Stromal cell of bone marrow (primary cell): Measurements from ENCODE around the gene TBL1X.
A peak's percentile ranks its signal among the peaks of the same experiment; 100 is the strongest.

Experiments used
- DNase-seq: peaks from one replicate; pipeline ENCODE4 v3.0.0-alpha.2; 2012; ENCODE audit warnings: low read depth

Gene TBL1X

DNA sequence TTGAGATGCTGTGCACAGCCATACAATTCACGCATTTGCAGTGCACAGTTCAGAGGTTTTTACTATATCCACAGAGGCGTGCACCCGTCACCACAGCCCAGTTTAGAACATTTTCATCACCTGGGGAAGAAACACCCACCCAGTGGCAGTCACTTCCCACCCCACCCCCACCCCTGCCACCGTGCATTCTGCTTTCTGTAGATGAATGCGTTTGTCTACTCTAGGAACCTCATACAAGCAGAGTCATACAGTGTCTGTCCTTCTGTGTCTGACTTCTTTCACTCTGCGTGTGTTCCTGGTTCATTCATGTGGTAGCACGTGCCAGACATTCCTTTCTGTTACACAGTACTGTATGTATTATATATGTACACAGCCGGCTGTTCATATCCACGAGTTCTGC is 122.8 kb downstream of the TBL1X start:
- DNase-seq: no peak

- DNase-seq: no peak
Measured at GRCh38 chrX:9591496-9591895, 126.6 kb downstream of the TBL1X start.

GRCh38 chrX:9593756-9594155 is 128.9 kb downstream of the TBL1X start:
- no peak for DNase-seq

GRCh38 chrX:9595174-9595573 is 130.3 kb downstream of the TBL1X start:
- no peak for DNase-seq

DNA sequence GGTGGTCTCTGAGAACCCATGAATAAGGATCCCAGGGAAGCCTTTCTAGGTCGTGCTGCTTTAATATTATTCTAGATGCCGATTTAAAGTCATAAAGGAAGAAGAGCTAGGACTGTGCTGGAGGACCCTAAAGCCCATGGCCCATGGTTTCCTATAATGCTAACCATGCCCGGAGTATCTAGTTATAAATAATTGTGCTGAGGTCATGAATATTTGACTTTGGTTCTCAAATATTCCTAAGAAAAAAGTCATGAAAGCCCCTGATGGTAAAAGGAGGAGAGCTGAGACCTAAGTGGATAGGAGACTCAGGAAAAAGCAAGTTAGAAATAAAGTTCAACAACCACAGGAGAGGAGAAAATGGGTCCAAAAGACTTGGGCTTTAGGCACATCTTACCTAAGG is 132.0 kb downstream of the TBL1X start:
- no peak for DNase-seq

DNA sequence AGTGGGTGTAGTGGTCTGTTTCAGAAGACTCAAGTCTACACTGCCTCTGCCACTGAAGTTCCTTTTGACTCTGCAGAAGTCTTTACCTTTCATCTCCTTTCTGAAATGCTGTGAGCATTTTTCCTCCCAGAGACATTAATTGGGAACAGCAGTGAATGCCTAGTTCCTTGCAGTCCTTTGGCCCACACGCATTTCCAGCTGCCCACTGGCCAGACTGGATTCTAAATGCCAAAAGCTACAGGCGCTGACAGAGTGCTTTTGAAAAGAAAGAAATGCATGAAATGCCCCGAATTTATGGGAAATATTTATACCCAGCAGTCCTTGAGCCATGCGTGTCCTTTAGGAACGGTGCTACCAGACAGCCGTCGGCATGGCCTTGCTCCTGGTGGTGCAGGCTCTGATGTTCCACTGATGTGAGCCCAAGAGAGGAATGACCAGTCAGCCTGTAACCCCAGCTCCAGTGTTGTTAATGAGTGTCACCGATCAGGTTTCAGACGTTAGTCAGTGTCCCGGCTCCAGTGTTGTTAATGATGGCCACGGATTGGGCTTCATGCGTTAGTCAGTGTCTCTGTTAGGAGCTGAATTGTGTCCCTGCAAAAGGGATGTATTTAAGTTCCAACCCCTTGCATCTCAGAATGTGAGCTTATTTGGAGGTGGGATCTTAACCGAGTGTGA is 132.6 kb downstream of the TBL1X start:
- no peak for DNase-seq

GRCh38 chrX:9598344-9598743 is 133.5 kb downstream of the TBL1X start:
- no peak for DNase-seq

DNA sequence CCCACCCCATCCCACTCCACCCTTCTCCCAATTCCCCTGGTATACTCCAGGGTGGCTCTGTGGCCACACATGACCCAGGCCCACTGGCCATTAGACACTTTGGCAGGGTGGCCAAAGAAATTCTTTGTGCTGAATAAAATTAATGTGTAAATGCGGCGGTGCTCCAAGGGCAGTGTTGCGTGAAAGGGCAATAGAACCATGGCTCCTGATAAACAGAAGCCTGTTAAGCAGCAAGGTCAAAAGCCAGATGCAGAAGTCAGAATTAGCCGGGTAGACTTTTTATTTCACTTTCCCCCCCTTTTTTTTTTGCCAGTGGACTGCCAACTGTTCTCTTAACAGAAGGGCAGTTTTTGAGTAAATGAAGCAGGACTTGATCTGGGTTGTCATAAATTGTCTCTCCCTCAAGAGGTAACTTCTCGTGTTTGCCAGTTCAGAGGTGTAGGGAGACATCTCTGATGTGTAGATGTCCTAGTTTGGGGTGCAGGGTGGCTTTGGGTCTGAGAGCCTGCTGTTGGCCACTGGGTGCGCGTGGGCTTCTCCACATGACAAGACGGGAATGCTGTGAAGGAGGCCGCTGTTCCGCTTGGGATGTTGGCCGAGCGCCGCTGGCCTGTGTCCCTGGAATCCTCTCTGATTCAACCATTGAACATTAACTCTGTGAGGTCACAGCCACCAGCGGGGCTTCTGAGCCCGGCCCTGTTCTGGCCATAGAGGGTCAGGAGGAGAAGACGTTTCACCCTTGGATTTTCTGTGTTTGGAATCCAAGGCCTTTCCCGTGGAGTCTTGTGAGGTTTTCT is 139.5 kb downstream of the TBL1X start:
- peak; percentile 39 for DNase-seq

GRCh38 chrX:9604908-9605306 is 140.0 kb downstream of the TBL1X start:
- no peak for DNase-seq

DNA sequence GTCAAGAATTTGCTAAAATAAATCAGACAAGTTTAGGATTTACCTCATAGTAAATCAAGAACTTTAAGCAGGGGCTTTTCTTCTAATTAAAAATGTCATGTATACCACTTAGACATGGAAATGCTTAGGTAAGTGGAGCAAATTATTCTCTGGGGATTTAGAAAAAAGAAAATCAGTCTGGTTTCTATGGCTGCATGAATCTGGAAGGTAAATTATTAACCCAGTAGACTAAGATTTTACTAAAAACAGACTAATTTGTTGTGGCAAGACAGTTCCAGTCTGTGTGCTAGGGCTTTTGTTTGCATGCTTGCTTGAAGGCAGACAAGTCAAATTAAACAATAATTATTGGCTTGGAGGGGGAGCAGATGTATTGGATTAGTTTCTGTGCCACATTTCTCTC is 140.6 kb downstream of the TBL1X start:
- DNase-seq: no peak

DNA sequence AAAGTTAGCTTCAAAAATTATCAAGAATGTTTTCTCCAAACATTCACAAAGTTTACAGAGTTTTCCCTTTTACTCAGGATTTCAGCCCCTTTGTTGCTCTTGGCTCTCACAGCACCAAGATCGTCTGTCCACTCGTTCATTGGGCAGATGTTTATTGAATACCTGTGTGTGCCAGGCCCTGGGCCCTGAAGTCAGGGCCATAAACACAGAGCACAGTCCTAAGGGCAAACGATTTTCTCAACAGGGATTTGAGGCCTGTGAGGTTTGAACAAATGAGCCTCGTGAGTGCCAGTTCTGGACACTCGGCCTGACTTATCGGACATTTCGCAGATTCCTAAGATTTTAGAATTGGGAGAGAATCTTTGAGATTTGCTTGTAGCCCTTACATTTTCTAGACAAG is 142.1 kb downstream of the TBL1X start:
- no peak for DNase-seq

DNA sequence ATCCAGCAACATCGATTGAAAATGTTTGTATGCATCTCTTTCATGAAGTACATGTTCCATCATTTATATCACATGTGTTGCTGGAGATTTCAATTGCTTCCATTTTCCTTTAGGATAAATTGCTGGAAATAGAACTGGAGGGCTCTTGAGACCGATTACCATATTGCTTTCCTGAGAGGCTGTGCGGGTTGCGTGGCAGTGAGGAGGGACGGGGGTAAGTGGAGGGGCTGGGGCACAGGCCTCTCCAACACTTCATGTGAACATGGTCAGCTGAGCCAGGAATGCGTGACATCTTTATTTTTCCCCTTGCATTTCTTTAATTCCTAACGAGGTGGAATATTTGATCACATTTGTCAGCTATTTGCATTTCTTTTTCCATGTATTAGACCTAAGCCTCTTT is 144.6 kb downstream of the TBL1X start:
- no peak for DNase-seq

- no peak for DNase-seq
Measured at GRCh38 chrX:9609987-9610386, 145.1 kb downstream of the TBL1X start.

DNA sequence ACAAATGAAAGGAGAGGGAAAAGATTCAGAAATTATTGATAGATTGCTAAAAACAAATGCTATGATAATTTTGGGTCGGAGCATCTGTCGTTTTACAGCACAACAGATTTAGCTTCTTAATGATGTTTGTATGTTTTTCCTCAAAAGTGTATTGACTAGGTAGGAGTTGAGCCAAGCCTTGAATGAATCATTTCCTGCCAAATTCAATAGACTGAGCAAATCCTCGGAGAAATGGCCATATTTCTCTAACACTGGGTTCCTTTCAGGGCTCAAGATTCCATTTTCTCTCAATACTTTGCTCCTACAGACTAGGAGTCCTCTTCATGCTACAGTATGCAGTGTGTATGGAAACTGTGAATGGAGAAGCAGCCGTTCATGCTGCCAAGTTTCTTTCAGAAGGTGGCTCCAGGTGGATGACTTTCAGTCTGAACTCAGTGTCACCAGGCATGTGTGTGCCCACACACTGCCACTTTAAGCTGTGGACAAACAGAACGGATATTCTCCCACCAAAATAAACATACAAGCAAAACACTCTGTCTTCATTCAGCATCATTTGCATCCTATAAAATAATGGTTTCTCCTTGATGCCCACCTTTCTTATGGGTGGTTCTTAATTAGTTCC is 146.0 kb downstream of the TBL1X start:
- no peak for DNase-seq

DNA sequence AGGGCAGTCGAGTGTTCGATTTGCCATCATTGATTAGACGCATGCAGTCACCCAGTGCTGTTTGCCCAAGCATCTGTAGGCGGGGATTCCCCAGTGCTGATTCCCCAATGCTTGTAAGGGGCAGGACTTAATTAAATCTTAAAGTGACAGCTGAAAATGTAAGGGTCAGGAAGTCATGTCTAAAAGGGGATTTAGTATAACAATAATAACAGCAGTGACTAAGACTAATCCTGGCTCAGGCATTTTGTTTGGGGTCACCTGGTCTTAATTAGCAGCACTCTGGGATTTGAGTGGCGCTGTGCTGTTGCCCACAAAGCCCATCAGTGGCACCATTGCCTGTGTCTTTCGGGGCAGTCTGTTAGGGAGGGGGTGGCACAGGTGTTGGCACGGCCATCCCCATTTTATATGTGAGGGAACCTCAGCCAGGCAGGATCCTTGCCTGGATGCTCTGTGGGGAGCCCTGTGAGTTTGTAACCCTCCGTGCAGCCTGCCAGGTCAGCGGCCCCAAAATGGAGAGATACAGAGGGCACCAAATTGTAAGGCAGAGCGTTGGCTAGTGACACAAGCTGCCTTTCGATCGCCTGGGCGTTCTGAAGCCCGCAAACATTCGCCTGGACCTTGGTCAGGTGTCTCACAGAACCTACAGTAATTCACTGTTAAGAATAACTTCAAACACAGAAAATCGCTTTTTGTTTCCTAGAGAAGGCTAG is 146.7 kb downstream of the TBL1X start:
- DNase-seq: no peak

GRCh38 chrX:9612146-9612505 is 147.3 kb downstream of the TBL1X start:
- DNase-seq: no peak

- DNase-seq: peak; percentile 40
Measured at GRCh38 chrX:9614016-9614415, 149.2 kb downstream of the TBL1X start.

- no peak for DNase-seq
Measured at GRCh38 chrX:9619133-9619532, 154.3 kb downstream of the TBL1X start.

- no peak for DNase-seq
Measured at GRCh38 chrX:9619581-9619980, 154.7 kb downstream of the TBL1X start.

DNA sequence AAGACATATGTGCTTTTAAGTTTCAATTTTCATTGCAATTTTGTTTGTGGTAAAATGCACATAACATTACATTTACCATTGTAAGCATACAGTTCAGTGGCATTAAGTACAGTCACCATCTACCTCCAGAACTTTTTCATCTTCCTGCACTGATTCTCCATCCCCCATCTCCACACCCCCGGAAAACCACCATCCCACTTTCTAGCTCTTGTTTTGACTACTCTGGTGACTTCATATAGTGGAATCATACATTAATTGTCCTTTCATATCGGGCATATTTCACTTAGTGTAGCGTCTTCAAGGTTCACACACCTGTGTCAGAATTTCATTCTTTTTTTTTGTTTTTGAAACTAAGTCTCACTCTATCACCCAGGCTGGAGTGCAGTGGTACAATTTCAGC is 157.3 kb downstream of the TBL1X start:
- DNase-seq: no peak

GRCh38 chrX:9626379-9626778 is 161.5 kb downstream of the TBL1X start:
- no peak for DNase-seq

GRCh38 chrX:9627922-9628321 is 163.1 kb downstream of the TBL1X start:
- DNase-seq: no peak
